NCI-H2227 treated with DMSO at 0.1 percent for 48 hours (cell line): ENCODE data around the gene ZNF296.
A peak's percentile ranks its signal among the peaks of the same experiment; 100 is the strongest.
"Not testable (repeated sequence)": the region's sequence is repeated elsewhere in the genome, so short reads cannot be mapped to it uniquely, and the experiment has no call there.

Experiments
- DNase-seq: peaks from one replicate; lab custom pipeline; 2025; lab: John Stamatoyannopoulos, UW

Gene ZNF296

GRCh38 chr19:45076029-45076850, at the start of gene ZNF296:
ZNF296 (minus strand) TSS chr19:45076478; CDS start chr19:45076373, 105 bp downstream.
- DNase-seq = peak; percentile 28

DNA sequence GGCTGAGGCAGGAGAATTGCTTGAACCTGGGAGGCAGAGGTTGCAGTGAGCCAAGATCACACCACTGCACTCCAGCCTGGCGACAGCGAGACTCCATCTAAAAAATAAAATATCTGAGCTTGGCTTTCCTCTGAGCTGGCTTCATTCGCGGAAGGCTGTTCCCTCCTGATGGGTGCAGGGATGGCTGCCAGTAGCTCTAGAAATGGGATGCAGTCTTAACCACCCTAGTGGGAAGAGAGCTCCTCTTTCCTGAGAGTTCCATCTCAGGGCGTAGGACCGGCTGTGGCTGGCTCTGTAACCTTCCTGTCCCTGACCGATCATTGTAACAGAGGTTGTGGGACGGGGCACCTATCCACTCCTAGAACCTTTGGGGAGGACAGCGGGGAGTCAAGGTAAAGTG, 49.1 kb upstream of the ZNF296 start:
- no peak for DNase-seq

- DNase-seq = no peak
These were observed 47.7 kb upstream of the ZNF296 start for GRCh38 chr19:45124021-45124420.

DNA sequence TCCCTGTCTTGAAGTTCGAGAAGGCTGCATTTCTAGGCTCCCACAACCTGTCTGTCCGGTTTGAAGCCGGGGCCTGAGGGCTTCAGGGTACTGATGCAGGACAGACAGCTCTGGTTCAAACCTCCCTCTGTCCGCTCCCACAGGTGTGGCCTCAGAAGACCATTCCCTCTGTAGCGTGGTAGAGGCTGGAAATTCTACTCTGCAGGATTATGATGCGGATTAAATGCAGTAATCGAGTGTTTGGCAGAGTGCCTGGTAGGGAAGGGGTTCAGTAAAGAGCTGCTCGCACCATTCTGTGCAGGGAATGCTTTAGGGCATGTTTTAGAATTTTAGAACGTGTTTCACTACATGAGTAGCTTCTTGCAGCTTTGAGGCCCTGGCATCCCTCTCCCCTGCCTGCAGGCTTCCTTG, 47.2 kb upstream of the ZNF296 start:
- DNase-seq = no peak

DNA sequence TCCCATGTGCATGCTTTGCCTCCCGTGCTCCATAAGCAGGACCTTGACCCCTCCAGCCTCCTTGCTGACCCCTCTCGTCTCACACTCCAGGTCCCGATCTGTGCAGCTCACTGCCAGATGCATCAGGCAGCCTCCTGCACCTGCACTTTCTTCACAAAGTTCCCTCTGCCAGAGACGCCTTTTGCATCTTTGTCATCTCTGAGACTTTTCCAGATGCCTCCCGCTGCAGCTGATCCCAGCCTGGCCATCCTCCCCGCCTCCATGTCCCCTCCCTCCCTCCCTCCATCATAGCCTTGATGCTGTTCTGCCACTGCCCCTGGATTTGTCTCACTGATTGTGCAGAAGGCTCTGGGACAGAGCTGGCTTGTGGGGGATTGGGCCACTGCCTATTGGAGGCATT, 46.6 kb upstream of the ZNF296 start:
- no peak for DNase-seq

- DNase-seq = no peak
These were observed 45.6 kb upstream of the ZNF296 start for GRCh38 chr19:45121827-45122345.

- DNase-seq = no peak
These were observed 43.3 kb upstream of the ZNF296 start for GRCh38 chr19:45119582-45119981.

- not testable (repeated sequence) for DNase-seq
These were observed 42.5 kb upstream of the ZNF296 start for GRCh38 chr19:45118591-45119355.

GRCh38 chr19:45118106-45118505, 41.8 kb upstream of the ZNF296 start:
- DNase-seq = no peak

DNA sequence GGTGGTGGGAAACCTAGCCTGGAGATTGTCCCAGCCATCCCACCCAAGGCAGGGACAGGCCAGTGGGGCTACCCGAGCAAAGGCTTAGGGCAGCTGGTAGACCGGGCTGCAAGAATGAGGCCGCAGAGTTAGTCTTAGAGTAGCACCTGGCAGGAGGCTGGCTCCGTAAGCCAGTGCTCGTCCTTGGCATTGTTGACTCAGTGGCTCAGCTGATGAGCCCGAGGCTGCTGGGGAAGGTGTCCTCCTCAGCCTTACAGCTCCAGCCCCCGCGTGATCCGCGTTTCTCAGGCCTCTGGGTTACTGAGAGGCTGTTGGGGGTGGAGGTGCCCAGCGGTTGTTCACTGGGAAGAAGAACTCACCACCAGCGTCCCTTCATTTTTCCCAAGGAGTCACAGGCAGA, 41.4 kb upstream of the ZNF296 start:
- DNase-seq = no peak

GRCh38 chr19:45117167-45117594, 40.9 kb upstream of the ZNF296 start:
- peak; percentile 6 for DNase-seq

DNA sequence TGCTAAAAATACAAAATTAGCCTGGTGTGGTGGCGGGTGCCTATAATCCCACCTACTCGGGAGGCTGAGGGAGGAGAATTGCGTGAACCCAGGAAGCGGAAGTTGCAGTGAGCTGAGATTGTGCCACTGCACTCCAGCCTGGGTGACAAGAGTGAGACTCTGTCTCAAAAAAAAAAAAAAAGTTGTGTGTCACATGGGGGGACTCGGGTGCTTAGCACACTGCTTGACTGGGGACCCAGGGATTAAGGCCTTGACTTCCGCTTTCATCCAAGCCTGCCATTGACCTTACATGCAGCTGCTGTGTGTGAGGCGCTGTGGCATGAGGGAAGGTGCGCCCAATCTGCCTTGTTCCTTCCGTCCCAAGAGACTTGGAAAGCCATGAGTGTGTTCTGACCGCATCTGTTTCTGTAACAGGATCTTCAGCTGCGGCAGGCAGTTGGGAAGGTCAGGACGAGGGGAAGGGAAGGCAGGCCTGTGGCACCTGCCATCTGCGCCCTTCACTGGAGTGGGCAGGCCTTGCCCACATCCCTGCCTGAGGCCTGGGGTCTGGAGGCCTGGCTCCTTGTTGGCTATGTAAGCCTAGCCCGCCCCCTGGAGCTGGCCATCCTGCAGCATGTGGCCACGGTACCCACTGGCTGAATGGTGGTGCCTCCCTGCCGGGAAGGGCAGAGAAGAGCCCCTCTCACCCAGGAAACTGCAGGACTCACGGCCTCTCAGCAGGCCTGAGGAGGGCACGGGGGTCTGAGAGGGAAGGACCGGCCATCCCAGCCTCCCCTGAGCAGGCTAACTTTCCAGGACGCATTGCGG, 39.7 kb upstream of the ZNF296 start:
- no peak for DNase-seq

DNA sequence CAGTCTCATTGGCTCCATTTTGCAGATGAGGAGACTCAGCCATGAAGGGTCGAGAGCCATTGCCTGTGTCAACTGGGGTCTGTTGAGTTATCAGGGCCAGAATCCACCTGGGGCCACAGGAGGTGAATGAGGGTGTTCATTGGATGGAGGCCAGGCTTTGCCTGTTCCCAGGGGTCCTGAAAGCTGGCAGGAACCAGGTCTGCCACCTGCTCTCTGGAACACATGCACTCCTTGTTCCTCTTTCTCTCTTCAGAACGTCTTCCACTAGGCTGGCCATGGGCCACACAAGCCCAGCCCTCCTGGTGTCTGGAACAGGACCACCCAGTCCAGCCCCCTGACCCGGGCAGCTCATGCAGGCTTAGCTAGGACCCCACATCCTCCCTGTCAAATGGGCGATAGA, 37.8 kb upstream of the ZNF296 start:
- DNase-seq = no peak

GRCh38 chr19:45113628-45114027, 37.4 kb upstream of the ZNF296 start:
- DNase-seq = no peak

GRCh38 chr19:45112111-45112827, 36.0 kb upstream of the ZNF296 start:
- DNase-seq = no peak

- DNase-seq = no peak
These were observed 34.6 kb upstream of the ZNF296 start for GRCh38 chr19:45110851-45111266.

- DNase-seq = no peak
These were observed 31.4 kb upstream of the ZNF296 start for GRCh38 chr19:45107621-45108150.

GRCh38 chr19:45106363-45106762, 30.1 kb upstream of the ZNF296 start:
- not testable (repeated sequence) for DNase-seq

GRCh38 chr19:45104658-45105349, 28.5 kb upstream of the ZNF296 start:
- no peak for DNase-seq

GRCh38 chr19:45103508-45104319, 27.4 kb upstream of the ZNF296 start:
- DNase-seq = no peak
